ENCODE data around the gene LRRC4B.

DNA sequence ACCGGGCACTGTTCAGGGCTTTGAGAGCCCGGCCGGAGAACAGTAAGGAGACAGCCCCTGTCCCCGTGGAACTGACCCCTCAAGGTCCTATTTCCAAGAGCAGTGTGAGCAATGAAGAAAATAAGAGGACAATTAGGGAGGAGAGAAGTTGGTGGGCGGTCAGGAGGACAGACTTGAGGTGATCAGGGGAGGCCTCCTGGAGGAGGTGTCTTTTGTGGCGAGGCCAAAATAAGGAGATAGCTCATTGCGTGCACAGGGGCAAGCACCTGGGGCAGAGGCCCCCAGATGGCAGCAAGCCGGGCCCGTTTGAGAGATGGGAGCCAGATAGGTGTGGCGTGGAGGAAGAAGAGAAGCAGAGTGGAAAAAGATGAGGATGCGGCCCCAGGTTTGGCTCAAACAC lies 2.8 kb upstream of the LRRC4B start:
- TF ChIP-seq, protein P1, sequence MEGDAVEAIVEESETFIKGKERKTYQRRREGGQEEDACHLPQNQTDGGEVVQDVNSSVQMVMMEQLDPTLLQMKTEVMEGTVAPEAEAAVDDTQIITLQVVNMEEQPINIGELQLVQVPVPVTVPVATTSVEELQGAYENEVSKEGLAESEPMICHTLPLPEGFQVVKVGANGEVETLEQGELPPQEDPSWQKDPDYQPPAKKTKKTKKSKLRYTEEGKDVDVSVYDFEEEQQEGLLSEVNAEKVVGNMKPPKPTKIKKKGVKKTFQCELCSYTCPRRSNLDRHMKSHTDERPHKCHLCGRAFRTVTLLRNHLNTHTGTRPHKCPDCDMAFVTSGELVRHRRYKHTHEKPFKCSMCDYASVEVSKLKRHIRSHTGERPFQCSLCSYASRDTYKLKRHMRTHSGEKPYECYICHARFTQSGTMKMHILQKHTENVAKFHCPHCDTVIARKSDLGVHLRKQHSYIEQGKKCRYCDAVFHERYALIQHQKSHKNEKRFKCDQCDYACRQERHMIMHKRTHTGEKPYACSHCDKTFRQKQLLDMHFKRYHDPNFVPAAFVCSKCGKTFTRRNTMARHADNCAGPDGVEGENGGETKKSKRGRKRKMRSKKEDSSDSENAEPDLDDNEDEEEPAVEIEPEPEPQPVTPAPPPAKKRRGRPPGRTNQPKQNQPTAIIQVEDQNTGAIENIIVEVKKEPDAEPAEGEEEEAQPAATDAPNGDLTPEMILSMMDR (IDR thresholded peaks at IDR 0.05), result no peak
- TF ChIP-seq EP300 (IDR thresholded peaks at IDR 0.05) (no peak), POLR2A (IDR thresholded peaks at IDR 0.05) (no peak)

Measured in upper lobe of left lung (tissue), 4 donors.